Trophoblast cell (in vitro differentiated cells and primary cell): ENCODE data around the gene EPS8.

Experiments
- DNase-seq, 2 donors: peaks; one replicate each; pipeline ENCODE4 v3.0.0-alpha.2; 2016
- H2AFZ ChIP-seq: 2 replicates; pipeline ENCODE4 v1.6.1; 2013; ENCODE audit warnings: low read length, moderate library complexity, mild to moderate bottlenecking; ENCODE audit not compliant: insufficient read depth, poor library complexity
- H2AK5ac ChIP-seq: 2 replicates; pipeline ENCODE4 v1.6.1; 2013; ENCODE audit warnings: mild to moderate bottlenecking, low read length
- H2BK120ac ChIP-seq: 2 replicates; pipeline ENCODE4 v1.6.1; 2013; ENCODE audit warnings: low read length, mild to moderate bottlenecking, moderate library complexity; ENCODE audit not compliant: insufficient read depth, poor library complexity
- H2BK12ac ChIP-seq: 2 replicates; pipeline ENCODE4 v1.6.1; 2013; ENCODE audit warnings: mild to moderate bottlenecking, low read length, moderate library complexity
- H2BK5ac ChIP-seq: 2 replicates; pipeline ENCODE4 v1.6.1; 2013; ENCODE audit warnings: low read length, low read depth, moderate library complexity, mild to moderate bottlenecking; ENCODE audit not compliant: poor library complexity
- H3K14ac ChIP-seq: 2 replicates; pipeline ENCODE4 v1.6.1; 2013; ENCODE audit warnings: mild to moderate bottlenecking, low read length
- H3K18ac ChIP-seq: 2 replicates; pipeline ENCODE4 v1.6.1; 2013; ENCODE audit warnings: mild to moderate bottlenecking, low read length
- H3K23ac ChIP-seq: 2 replicates; pipeline ENCODE4 v1.6.1; 2013; ENCODE audit warnings: low read length
- H3K27ac ChIP-seq: 2 replicates; pipeline ENCODE4 v1.5.1; 2013; ENCODE audit warnings: low read depth, mild to moderate bottlenecking, inconsistent platforms, low read length, moderate library complexity
- H3K27me3 ChIP-seq: 2 replicates; pipeline ENCODE4 v1.6.1; 2013; ENCODE audit warnings: inconsistent platforms, mild to moderate bottlenecking, low read length, moderate library complexity; ENCODE audit not compliant: insufficient read depth
- H3K36me3 ChIP-seq, 2 experiments: 1 replicate in 1 of 2; 2 replicates in 1 of 2; pipeline ENCODE4 v1.6.1; 2013; ENCODE audit warnings: low read length in 2 of 2, mild to moderate bottlenecking in 2 of 2, moderate library complexity in 1 of 2; ENCODE audit not compliant: insufficient read depth in 2 of 2, control insufficient read depth in 1 of 2
- H3K4ac ChIP-seq: 2 replicates; pipeline ENCODE4 v1.6.1; 2013; ENCODE audit warnings: low read depth, mild to moderate bottlenecking, low read length, moderate library complexity
- H3K4me1 ChIP-seq, 2 experiments: 1 replicate in 1 of 2; 2 replicates in 1 of 2; pipeline ENCODE4 v1.6.1; 2013; ENCODE audit warnings: low read length in 2 of 2, mild to moderate bottlenecking in 2 of 2, moderate library complexity in 1 of 2; ENCODE audit not compliant: insufficient read depth in 2 of 2, control insufficient read depth in 1 of 2
- H3K4me2 ChIP-seq: 2 replicates; pipeline ENCODE4 v1.6.1; 2013; ENCODE audit warnings: inconsistent platforms, mild to moderate bottlenecking, low read length, moderate library complexity
- H3K4me3 ChIP-seq: 2 replicates; pipeline ENCODE4 v1.5.1; 2013; ENCODE audit warnings: mild to moderate bottlenecking, low read depth, low read length, inconsistent platforms
- H3K79me1 ChIP-seq: one replicate; pipeline ENCODE4 v1.6.1; 2013; ENCODE audit warnings: low read length
- H3K79me2 ChIP-seq: 2 replicates; pipeline ENCODE4 v1.6.1; 2013; ENCODE audit warnings: low read length, mild to moderate bottlenecking; ENCODE audit not compliant: control insufficient read depth, insufficient read depth, poor library complexity
- H3K9ac ChIP-seq: 2 replicates; pipeline ENCODE4 v1.6.1; 2013; ENCODE audit warnings: mild to moderate bottlenecking, low read length
- H3K9me3 ChIP-seq: 2 replicates; pipeline ENCODE4 v1.6.1; 2013; ENCODE audit warnings: low read depth, mild to moderate bottlenecking, control low read depth, inconsistent platforms, low read length; ENCODE audit not compliant: insufficient read depth
- H4K12ac ChIP-seq: 2 replicates; pipeline ENCODE4 v1.6.1; 2013; ENCODE audit warnings: low read depth, mild to moderate bottlenecking, low read length, moderate library complexity
- H4K8ac ChIP-seq: 2 replicates; pipeline ENCODE4 v1.6.1; 2013; ENCODE audit warnings: low read depth, mild to moderate bottlenecking, low read length, moderate library complexity
- H4K91ac ChIP-seq: one replicate; pipeline ENCODE4 v1.6.1; 2013; ENCODE audit warnings: low read depth, mild to moderate bottlenecking, low read length, moderate library complexity
- WGBS: extraction: QIAGEN DNeasy Blood & Tissue Kit; methylation state at CpG from one replicate; pipeline ENCODE4 v1.1.7; 2013; ENCODE audit warnings: missing lambda C conversion rate; ENCODE audit not compliant: insufficient read length, insufficient coverage; ENCODE audit errors: extremely low coverage; 5-methylcytosine and 5-hydroxymethylcytosine counted together

Gene EPS8

GRCh38 chr12:15583804-15584203 lies 205.4 kb downstream of the EPS8 start:
- no peak overlapping the region for H2BK5ac ChIP-seq
- H3K4me1 ChIP-seq = no peaks in the 10 kb centered on the region
- H3K9me3 ChIP-seq = peaks cover 5% of the 10 kb centered on the region
- H3K27me3 ChIP-seq = no peaks in the 10 kb centered on the region
- H3K79me2 ChIP-seq = no peaks in the 10 kb centered on the region
- H3K4me3 ChIP-seq = no peak overlapping the region
- H4K91ac ChIP-seq = no peak overlapping the region
- no CpG with 5 or more reads among the region's 7 CpGs for WGBS
- no peak overlapping the region for H3K18ac ChIP-seq
- no peak overlapping the region for H2AK5ac ChIP-seq
- no peak overlapping the region for H2BK12ac ChIP-seq
- H3K14ac ChIP-seq = no peak overlapping the region
- no peak overlapping the region for H2AFZ ChIP-seq
- H3K4ac ChIP-seq = no peak overlapping the region
- no peak overlapping the region for H4K12ac ChIP-seq
- no peak overlapping the region for H3K27ac ChIP-seq
- H4K8ac ChIP-seq = no peak overlapping the region
- no peaks in the 10 kb centered on the region for H3K79me1 ChIP-seq
- H3K23ac ChIP-seq = no peak overlapping the region
- H2BK120ac ChIP-seq = no peak overlapping the region
- peaks cover 0 to 2% of the 10 kb centered on the region in 2 experiments for H3K36me3 ChIP-seq
- H3K4me2 ChIP-seq = no peak overlapping the region
- DNase-seq = no peak
- no peak overlapping the region for H3K9ac ChIP-seq

- Histone ChIP-seq H2AFZ (no peak overlapping the region), H3K4me2 (no peak overlapping the region), H2BK5ac (no peak overlapping the region), H4K91ac (no peak overlapping the region), H2BK120ac (no peak overlapping the region), H3K14ac (no peak overlapping the region), H3K79me2 (no peaks in the 10 kb centered on the region), H2AK5ac (no peak overlapping the region), H3K18ac (no peak overlapping the region), H3K79me1 (no peaks in the 10 kb centered on the region), H3K27me3 (no peaks in the 10 kb centered on the region), H3K4ac (no peak overlapping the region), H3K9me3 (peaks cover 5% of the 10 kb centered on the region), H3K9ac (no peak overlapping the region), H3K4me3 (no peak overlapping the region), H3K4me1 (no peaks in the 10 kb centered on the region), H4K12ac (no peak overlapping the region), H3K36me3 (peaks cover 0 to 2% of the 10 kb centered on the region in 2 experiments), H3K27ac (no peak overlapping the region), H3K23ac (no peak overlapping the region), H4K8ac (no peak overlapping the region), H2BK12ac (no peak overlapping the region)
- DNase-seq = peak in 1 of 2 donors; percentile 10
- no CpG with 5 or more reads among the region's 6 CpGs for WGBS
These were observed 208.2 kb downstream of the EPS8 start for GRCh38 chr12:15581006-15581405.

- Histone ChIP-seq H3K18ac (no peak overlapping the region), H3K4me1 (no peaks in the 10 kb centered on the region), H3K79me1 (no peaks in the 10 kb centered on the region), H2BK12ac (no peak overlapping the region), H4K91ac (no peak overlapping the region), H3K79me2 (no peaks in the 10 kb centered on the region), H3K4ac (no peak overlapping the region), H3K4me2 (no peak overlapping the region), H2AFZ (no peak overlapping the region), H2AK5ac (no peak overlapping the region), H3K9me3 (peaks cover 5% of the 10 kb centered on the region), H3K14ac (no peak overlapping the region), H4K8ac (no peak overlapping the region), H3K4me3 (no peak overlapping the region), H3K27me3 (no peaks in the 10 kb centered on the region), H3K27ac (no peak overlapping the region), H3K36me3 (peaks cover 0 to 2% of the 10 kb centered on the region in 2 experiments), H3K23ac (no peak overlapping the region), H4K12ac (no peak overlapping the region), H2BK120ac (no peak overlapping the region), H3K9ac (no peak overlapping the region), H2BK5ac (no peak overlapping the region)
- WGBS = no CpG with 5 or more reads among the region's 1 CpG
- DNase-seq = no peak
These were observed 208.8 kb downstream of the EPS8 start for GRCh38 chr12:15580431-15580830.

- H3K14ac ChIP-seq = no peak overlapping the region
- H3K27ac ChIP-seq = no peak overlapping the region
- no peaks in the 10 kb centered on the region for H3K4me1 ChIP-seq
- H3K4me2 ChIP-seq = no peak overlapping the region
- H2AFZ ChIP-seq = no peak overlapping the region
- H2BK120ac ChIP-seq = no peak overlapping the region
- H3K18ac ChIP-seq = no peak overlapping the region
- H2BK5ac ChIP-seq = no peak overlapping the region
- DNase-seq = no peak
- no peak overlapping the region for H2BK12ac ChIP-seq
- H3K79me2 ChIP-seq = no peaks in the 10 kb centered on the region
- WGBS = no CpG with 5 or more reads among the region's 3 CpGs
- no peaks in the 10 kb centered on the region for H3K79me1 ChIP-seq
- no peak overlapping the region for H4K12ac ChIP-seq
- no peaks in the 10 kb centered on the region for H3K36me3 ChIP-seq
- H3K27me3 ChIP-seq = no peaks in the 10 kb centered on the region
- no peak overlapping the region for H4K91ac ChIP-seq
- no peak overlapping the region for H2AK5ac ChIP-seq
- no peaks in the 10 kb centered on the region for H3K9me3 ChIP-seq
- no peak overlapping the region for H3K4ac ChIP-seq
- H3K9ac ChIP-seq = no peak overlapping the region
- H3K23ac ChIP-seq = no peak overlapping the region
- no peak overlapping the region for H4K8ac ChIP-seq
- H3K4me3 ChIP-seq = no peak overlapping the region
These were observed 213.3 kb downstream of the EPS8 start for GRCh38 chr12:15575671-15576541.
